Hippocampal formation (tissue), 2 donors: Measurements from ENCODE around the gene PLK3.
"Not testable (repeated sequence)": the region's sequence is repeated elsewhere in the genome, so short reads cannot be mapped to it uniquely, and the experiment has no call there.

ENCODE experiments used
- DNase-seq, 2 donors: peaks; one replicate each; lab custom pipeline; 2025; lab: John Stamatoyannopoulos, UW

PLK3 gene

DNA sequence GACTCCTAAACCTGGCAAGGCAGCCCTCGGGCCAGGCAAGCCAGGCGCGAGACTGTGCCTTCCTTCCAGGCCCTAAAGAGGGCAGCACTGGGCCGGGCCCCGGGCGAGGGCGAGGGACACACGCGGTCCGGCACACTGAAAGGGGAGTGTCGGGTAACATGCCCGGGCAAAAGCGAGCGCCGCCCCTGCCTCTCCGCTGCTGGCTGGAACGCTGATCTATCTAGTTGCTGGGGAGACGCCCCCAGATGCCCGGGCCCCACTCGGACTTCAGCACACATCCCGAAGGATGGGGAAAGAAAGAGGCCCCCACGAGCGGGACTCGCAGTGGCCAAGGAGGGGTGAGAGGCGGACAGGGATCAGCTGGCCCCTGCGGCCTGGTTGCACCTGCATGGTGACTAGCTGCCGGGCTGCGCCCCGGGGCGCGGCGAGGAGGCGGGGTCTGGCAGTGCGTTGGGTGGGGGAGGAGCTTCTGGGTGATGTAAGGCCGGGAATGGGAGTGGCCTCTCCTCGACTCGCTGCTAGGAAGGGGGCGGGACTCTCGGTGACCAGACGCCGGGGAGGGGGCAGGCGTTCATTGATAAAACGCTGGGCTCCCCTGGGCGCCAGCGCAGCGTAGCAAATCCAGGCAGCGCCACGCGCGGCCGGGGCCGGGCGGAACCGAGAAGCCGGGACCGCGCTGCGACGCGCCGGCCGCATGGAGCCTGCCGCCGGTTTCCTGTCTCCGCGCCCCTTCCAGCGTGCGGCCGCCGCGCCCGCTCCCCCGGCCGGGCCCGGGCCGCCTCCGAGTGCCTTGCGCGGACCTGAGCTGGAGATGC, at the start of gene PLK3:
TSS of gene PLK3 (plus strand) at position 608 of the 815 bp plus-strand sequence. CDS start at position 695, 87 bp downstream.
- DNase-seq = peak; percentile 98 to 99

DNA sequence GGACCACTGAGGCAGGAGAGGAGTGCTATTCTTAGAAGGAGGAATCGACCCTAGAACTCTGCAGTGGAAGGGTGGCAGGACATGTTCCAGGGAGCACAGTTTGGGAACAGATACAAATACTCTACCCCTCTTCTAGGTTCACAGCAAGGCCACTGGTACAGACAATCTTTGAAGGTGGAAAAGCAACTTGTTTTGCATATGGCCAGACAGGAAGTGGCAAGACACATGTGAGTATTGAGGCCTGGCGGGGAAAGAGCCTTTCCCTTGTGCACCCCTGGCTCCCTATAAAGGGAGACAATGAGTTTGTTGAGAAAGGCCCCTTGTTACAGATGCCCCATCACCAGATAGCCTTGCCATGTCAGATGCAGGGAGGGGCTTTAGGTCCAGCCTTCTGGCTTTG, 42.8 kb upstream of the PLK3 start:
- no peak for DNase-seq

DNA sequence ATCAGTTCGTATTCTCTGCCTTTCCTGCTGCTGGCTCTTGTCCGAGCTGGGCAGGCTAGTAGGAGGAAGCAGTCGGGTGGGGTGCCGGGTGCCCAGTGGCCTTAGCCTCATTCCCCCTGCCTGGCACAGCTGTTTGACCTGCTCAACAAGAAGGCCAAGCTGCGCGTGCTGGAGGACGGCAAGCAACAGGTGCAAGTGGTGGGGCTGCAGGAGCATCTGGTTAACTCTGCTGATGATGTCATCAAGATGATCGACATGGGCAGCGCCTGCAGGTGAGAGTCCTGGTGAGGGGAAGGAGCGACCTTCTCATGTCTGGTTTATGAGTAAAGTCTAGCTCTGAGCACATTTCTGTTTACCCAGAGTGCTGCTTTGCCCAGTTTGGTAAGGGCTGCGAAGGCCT, 41.1 kb upstream of the PLK3 start:
- no peak for DNase-seq

DNA sequence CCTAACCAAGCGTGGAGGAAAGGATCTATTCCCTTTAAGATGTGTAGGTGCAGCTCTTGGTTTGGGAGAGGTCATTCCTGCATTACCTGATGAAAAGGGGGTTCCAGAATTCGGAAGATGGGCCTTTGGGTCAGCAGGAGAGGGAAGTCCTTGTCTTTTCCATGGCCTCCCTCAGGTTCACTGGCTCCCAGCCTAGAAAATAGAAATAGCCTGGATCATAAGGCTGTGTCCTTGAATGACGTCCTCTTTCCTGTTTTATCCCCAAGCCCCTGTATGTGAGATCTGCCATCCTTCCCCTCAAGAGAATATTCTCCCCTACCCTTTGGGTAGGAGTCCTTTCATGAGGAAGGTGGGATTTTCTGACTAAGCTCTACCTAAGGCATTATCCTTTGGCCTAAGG, 39.3 kb upstream of the PLK3 start:
- no peak for DNase-seq

DNA sequence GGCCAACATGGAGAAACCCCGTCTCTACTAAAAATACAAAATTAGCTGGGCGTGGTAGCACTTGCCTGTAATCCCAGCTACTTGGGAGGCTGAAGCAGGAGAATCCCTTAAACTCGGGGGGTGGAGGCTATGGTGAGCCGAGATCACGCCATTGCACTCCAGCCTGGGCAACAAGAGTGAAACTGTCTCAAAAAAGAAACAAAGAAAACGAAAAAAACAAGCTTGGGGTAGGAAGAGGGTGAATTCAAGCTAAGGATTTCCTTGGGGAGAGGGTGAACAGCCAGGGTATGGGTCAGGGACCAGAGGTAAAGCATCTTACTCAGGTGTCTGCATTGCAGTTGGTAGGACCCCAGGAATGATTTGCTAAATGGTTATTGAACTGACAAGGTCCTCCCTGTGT, 33.8 kb upstream of the PLK3 start:
- DNase-seq = not testable (repeated sequence)

DNA sequence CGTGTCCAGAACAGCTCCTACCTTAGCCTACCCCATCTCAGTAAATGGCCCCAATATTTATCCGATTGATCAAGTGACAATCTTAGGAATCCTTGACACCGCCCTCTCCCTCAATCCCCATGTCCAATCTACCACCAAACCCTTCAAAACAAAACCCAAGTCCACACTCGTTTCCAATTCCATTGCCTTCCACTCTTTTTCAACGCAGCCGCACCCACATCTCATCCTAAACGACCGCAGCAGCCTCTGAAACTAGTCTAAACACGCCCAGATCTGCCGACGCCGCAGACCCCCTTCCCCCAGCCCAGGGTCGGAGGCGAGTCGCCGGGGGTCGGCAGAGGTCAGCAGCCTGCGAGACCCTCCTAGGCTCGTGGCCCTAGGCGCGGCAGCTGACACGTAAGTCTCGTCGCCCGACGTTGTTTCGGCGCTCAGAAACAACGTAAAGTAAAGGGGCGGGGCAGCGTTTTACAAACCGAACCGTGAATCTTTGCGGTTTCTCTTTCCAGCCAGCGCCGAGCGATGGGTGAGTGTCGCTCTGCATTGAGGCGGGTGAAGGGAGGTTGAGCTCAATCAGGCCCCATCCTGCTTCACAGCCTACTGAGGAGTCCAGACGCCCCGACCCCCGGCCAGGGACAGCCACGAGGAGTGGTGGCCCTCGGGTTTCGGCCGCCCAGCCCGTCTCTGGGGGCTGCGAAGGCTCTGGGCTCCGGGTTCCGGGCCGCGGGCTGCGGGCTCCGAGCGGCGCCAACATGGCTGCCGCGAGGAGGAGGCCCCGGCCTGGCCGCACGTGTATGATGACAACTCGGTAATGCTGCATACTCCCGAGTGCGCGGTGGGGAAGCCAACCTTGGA, 24.9 kb upstream of the PLK3 start, which contains the start of gene RPS8:
TSS of gene RPS8 (plus strand) at position 463 of the 852 bp plus-strand sequence. CDS start at position 520, 57 bp downstream.
- peak; percentile 84 to 94 for DNase-seq

DNA sequence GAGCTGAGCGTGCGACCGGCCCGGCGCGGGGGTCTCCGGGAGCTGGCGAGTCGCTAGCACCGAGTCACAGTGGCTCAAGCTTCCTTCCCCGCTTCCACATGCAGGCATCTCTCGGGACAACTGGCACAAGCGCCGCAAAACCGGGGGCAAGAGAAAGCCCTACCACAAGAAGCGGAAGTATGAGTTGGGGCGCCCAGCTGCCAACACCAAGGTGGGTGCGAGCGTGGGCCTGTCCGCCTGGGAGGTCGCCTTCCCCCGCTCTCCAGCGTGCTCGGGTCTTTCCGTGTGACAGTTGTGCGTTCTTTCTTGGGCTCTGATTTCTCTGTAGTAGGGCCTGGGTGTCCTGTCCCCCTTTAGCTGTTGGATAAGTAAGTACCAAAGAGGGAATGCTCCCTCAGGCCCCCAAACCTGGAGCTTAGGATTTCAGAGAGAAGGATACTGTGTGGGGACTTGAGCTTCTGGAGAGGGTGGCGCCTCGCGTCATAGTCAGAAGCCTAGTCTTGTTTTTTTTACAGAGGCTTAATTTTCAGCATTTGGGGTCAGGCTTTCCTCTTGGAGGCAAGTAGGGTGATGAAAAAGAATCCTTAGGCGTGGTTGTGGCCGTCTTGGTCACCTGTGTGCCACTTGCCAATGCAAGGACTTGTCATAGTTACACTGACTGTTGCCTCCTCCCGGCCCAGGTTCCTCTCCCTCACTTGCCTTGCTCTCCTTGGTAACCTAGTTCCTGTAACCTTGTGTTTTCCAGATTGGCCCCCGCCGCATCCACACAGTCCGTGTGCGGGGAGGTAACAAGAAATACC, 24.0 kb upstream of the PLK3 start:
- DNase-seq = no peak

DNA sequence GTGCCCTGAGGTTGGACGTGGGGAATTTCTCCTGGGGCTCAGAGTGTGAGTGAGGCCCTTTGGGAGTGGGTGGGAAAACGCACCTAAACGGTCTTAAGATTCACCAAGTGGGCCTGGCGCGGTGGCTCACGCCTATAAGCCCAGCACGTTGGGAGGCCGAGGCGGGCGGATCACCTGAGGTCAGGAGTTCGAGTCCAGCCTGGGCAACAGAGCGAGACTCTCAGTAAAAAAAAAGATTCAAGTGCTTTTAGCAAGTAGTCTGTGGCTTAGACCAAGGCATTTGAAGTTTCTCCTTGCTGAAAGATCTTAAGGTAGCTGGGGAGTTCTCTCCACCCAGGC, 23.5 kb upstream of the PLK3 start:
- DNase-seq = no peak

DNA sequence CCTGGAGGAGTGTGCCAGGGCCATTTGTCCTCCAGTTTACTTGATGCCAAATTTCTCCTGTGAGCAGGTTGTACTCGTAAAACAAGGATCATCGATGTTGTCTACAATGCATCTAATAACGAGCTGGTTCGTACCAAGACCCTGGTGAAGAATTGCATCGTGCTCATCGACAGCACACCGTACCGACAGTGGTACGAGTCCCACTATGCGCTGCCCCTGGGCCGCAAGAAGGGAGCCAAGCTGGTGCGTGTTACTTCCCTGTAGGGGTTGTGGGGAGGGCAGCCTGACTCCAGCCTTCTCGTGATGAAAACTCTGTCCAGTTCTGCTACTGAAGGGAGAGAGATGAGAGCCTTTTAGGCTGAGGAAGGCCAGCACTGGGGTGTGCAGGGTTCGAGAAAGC, 22.6 kb upstream of the PLK3 start:
- DNase-seq = no peak

DNA sequence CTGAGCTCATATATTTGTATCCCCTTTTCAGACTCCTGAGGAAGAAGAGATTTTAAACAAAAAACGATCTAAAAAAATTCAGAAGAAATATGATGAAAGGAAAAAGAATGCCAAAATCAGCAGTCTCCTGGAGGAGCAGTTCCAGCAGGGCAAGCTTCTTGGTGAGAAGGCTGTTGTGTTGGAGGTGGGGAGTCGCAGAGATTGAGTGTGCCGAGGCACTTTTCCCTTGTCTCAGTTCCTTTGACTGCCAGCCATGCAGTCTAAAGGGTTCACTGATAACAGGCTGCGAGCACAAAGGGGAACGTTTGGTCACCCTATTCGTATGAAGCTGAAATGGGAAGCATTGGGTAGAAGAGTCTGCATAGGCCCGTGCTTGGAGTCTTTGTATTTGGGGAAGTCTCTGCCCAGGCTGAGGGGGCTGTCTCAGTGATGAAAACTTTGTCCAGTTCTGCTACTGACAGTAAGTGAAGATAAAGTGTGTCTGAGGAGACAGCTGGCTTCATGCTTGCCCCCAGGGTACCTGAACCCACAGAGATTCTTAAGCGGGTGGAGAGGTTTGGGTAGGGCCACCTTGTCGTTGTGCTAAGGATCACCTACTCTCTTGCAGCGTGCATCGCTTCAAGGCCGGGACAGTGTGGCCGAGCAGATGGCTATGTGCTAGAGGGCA, 22.1 kb upstream of the PLK3 start:
- DNase-seq = no peak

DNA sequence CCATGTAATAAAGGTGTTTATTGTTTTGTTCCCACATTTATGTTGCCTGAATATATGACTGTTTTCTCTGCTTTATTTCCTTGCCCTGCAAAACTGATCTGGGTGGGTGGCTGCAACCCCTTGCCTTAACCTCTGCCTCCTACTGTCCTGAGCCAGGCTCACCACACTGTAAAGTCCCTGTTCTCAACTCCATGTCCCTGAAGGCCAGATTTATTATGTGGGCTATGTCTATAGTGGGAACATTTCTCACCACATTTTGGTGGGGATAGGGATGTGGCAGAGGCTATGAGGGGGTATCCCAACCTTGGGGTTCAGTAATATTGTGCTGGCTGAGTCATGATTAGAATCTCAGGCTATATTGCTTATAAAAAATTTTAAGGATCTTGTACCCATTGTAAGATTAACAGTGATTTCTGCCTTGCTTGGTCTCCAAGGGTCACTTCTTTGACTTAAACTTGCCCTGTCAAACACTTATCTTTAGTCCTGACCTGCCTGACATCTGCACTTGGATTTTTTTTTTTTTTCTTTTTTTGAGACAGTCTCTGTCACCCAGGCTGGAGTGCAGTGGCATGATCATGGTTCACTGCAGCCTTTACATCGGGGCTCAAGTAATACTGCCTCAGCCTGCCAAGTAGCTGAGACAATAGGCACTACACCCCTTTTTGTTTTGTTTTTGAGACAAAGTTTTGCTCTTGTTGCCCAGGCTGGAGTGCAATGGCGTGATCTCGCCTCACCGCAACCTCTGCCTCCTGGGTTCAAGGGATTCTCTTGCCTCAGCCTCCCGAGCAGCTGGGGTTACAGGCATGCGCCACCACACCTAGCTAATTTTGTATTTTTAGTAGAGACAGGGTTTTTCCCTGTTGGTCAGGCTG, 21.2 kb upstream of the PLK3 start:
- no peak for DNase-seq

DNA sequence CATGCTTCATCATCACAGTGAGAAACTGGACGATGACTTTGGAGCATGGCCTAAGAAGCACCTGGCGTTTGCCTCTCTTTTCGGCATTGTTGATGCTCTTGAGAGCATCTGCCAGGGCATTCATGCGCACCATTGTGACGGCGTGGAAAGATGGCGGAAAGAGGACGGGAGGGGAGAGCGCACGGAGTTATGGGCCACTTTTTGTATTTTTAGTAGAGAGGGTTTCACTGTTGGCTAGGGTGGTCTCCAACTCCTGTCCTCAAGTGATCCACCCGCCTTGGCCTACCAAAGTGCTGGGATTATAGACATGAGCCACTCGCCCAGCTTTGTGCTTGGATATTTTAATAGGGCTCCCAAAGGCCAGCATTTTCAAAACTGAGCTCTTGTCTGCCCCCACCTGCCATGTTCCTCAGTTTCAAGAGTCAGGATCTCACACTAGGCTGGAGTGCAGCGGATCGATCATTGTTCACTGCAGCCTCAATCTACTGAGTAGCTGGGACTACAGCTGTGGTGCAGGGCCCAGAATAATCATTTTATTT, 19.5 kb upstream of the PLK3 start:
- no peak for DNase-seq

DNA sequence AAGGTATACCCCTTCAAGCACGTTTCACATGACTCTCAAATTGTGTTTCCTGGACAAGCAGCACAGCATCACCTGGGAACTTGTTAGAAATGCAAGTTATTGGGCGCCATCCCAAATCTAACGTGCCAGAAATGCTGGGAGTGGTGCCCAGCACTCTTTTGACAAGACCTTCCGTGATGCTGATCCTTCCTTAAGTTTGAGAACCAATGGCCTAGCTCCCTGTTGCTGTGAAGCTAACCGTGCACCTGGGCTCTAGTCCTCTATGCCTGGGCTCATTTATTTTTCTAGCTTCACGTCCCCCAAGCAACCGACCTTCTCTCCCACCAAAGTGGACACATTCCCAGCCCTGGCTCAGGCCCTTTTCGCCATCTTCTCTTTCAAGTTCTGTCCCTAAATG, 16.5 kb upstream of the PLK3 start:
- DNase-seq = no peak

DNA sequence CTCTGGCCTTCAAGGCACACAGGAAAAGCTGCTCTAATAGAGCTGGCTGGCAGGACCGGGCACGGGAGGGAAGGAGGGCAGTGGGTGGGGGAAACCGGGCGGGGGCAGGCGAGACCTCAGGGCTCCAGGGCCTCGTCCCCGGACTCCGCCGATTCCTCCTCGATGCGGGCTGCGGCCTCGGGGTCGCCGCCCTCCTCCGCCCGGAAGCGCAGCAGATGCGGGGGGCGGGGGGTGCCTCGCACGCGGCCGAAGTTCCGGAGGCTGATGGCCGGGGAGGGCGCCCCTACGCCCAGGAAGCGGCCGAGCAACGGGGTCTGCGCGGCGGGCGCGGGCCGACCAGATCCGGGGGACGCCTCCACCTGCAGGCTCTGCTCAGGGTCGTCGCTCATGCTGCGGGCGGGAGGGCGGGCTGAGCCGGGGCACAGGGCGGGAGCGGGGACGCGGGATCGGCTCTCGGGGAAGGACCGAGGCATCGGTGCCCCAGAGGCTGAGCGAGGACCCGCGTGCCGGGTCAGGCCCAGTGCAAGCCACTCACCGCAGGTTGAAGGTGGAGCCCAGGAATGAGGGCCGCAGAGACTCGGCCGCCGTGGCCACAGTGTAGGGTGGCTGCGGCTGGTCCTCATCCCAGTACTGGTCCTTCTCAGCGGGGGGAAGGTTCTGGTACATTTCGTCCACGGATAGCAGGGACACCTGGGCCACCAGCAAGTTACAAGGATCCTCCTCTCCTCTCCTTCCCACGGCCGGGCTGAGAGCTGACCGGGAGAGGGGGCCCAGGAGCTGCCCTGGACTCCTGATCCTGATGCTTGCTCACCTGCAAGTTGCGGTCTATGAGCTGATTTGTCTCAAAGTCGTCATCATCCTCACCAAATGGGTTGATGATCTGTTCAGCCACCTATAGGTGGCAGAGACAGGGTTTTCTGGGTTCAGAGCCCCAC, 15.8 kb upstream of the PLK3 start:
- DNase-seq = no peak

DNA sequence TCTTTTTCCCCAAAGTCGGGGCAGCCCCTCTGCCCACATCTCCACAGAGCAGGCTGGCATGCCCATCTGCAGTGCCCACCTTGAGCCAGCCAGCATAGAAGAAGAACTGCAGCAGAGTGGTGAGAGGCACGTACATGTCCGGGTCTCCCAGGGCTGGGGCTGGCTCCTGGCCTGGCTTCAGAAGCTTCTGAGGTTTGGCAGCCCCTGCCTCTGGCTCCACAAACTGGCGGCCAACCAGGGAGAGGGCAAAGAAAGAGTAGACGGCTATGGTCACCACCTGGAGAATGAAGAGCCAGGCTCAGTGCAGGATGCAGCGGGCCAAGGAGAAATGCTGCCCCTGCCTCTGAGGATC, 15.2 kb upstream of the PLK3 start:
- DNase-seq = no peak

DNA sequence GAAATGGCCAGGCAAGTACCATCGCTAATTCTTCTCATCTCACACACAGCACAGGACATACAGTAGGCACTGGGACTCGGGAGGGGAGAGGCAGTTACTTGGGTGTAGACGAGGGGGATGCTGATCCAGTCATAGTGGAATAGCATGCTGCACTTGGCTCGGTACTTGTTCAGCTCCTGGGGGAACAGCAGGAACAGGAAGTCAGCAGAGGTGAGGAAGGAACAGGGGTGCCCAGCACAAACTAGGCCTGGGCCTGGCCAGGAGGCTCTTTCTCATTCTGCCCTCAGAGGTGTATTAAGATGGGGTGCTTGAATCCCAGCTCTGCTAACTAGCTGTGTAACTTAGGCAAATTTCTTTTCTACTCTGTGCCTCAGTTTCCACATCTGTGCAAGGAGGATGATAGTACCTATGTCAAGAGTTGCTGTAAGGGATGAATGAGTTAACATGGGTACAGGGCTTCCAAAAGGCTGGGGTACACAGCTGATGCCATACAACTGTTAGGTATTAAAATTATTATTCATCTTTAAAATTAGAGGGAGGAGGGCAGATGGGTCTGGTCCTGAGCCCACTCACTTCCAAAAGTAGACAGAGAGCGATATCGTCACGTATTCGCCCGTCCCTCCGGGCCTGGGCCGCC, 14.6 kb upstream of the PLK3 start:
- DNase-seq = no peak

DNA sequence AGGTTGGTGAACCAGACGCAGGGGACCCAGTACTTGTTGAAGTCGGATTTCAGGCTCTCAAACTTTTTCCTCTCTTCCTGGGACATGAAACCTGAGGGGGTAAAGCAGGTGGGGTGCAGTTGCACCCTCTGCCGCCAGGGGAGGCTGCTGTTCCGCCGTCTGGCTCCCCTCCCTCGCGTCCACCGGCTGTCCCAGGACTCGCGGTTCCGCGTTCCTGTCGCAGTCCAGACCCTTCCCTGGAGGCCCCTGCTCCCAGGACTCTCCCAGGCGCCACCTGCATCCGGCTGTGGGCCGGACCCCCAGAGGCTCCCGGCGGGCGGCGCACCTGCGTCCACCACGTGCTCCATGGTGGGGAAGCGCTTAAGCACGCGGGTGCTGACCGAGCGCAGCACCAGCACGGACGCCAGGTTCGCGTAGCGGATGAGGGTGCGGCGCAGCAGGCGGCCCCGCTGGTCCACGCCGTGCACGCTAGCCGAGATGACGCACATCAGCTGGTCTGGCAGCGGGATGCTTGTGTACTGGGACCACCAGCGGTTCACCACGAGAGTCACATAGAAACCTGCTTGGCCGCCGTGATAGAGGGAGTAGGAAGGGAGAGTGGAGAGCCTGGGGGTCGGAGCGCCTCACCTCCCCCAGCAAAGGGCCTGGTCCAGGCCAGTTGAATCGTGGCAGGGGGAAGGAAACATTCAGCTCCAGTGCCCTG, 13.9 kb upstream of the PLK3 start:
- peak in 1 of 2 donors; percentile 40 for DNase-seq

DNA sequence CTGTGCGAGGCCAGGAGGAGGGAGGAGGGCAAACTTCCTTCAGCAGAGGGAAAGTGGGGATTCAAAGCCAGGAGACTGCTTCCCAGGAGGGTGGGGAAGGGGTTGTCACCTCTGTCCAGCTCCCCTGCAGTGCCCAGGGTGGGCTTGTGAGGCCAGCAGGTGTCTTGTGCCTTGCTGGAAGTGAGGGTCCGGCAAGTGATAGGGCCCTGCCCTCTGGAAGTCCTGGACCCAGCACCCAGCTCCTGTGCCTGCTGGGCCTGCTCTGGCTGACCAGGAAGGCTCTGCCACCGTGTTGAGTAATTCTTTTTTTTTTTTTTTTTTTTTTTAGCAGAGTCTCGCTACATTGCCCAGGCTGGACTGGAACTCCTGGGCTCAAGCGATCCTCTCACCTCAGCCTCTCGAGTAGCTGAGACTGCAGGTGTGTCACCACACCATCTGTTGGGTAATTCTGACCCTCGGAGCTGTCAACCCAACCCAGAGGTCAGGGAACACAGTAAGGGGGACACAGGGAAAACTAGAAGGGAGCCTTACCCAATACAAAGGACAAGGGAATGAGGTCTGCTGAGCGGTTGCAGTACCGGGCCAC, 13.2 kb upstream of the PLK3 start:
- DNase-seq = no peak
